Measurements from ENCODE around the gene ABL1. TPM values are rescaled to one million over a fixed set of nuclear protein-coding genes. Genes with fewer than 3 reads are reported as not detected.
A peak's percentile ranks its signal among the peaks of the same experiment; 100 is the strongest.

ABL1 gene
- total RNA-seq, 1 donor from 2014 or later = 113 TPM

DNA sequence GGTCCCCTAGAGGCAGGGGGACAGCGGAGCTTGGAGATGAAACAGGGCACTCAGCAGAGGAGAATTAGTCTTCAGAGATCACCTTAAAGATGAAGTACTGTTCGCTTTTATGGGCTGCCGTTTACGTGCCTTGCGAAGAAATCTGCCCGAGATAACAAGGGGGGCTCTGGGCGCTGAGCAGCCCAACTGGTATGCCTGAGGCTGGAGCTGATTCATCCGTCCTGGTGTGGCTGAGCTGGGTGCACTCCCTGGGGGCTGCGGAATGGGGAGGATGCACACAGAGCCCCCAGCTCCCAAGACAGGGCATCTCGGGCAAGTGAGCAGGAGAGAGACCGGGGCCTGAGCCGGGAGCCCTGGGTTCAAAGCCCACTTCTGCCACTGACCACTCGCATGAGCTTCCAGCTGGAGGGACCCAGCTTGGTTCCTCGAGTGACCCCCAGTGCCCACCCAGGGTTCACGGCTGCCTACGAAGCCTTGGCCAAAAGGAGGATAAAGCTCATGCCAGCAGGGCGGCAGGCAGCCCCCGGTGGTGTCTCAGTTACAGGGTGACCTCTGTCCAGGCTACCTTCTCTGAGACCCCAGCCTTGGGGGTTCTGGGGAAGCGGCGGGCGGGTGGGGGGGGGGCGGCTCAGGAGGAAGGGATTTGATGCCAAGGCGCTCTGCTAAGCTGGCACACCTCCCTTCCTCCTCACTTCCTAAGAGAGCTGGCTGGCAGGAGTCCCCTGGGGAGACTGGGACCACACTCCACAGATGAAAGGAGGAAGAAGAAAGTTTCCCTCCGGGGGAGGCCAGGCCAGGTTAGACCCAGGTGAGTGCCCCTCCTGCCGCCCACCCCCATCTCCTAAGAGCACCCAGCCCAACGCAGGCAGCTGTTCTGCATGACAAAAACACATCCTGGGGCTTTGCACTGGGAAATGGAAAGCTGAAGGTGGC, 98.3 kb downstream of the ABL1 start:
- Histone ChIP-seq H3K27me3 (ENCODE audit: insufficient read depth, low read length) (no peaks in the 10 kb centered on the region), H3K4me2 (ENCODE audit: low read length) (peak overlapping the region; percentile 75), H2AFZ (ENCODE audit: low read depth, low read length) (peak overlapping the region; percentile 32), H3K36me3 (ENCODE audit: insufficient read depth, low read length) (no peaks in the 10 kb centered on the region), H3K79me2 (ENCODE audit: insufficient read depth, low read length) (no peaks in the 10 kb centered on the region), H3K9ac (ENCODE audit: low read length) (peak overlapping the region; percentile 43), H3K4me3 (ENCODE audit: insufficient read depth, low read depth, low read length) (peak overlapping the region; percentile 29), H4K20me1 (ENCODE audit: insufficient read depth, low read length) (no peaks in the 10 kb centered on the region), H3K4me1 (ENCODE audit: insufficient read depth, low read length) (peaks cover 54% of the 10 kb centered on the region), H3K9me3 (ENCODE audit: insufficient read depth, low read depth, low read length) (no peaks in the 10 kb centered on the region), H3K27ac (ENCODE audit: low read depth, low read length) (peak overlapping the region; percentile 16)
- DNase-seq (ENCODE audit: low read depth) (peak; percentile 71), FAIRE-seq (no peak)
- Mint-ChIP-seq H3K9me3 (ENCODE audit: unreplicated experiment) (no peaks in the 10 kb centered on the region), H3K4me1 (ENCODE audit: low read depth, unreplicated experiment) (peaks cover 7% of the 10 kb centered on the region), H3K36me3 (ENCODE audit: low read depth, unreplicated experiment) (no peaks in the 10 kb centered on the region), H3K4me3 (ENCODE audit: unreplicated experiment) (no peak overlapping the region), H3K27me3 (ENCODE audit: low read depth, unreplicated experiment) (peaks cover 38% of the 10 kb centered on the region), H3K27ac (ENCODE audit: unreplicated experiment) (no peak overlapping the region)
- no peak for TF ChIP-seq EZH2 (IDR thresholded peaks at IDR 0.05; ENCODE audit: insufficient read depth, low read length)
- TF ChIP-seq, protein P1, sequence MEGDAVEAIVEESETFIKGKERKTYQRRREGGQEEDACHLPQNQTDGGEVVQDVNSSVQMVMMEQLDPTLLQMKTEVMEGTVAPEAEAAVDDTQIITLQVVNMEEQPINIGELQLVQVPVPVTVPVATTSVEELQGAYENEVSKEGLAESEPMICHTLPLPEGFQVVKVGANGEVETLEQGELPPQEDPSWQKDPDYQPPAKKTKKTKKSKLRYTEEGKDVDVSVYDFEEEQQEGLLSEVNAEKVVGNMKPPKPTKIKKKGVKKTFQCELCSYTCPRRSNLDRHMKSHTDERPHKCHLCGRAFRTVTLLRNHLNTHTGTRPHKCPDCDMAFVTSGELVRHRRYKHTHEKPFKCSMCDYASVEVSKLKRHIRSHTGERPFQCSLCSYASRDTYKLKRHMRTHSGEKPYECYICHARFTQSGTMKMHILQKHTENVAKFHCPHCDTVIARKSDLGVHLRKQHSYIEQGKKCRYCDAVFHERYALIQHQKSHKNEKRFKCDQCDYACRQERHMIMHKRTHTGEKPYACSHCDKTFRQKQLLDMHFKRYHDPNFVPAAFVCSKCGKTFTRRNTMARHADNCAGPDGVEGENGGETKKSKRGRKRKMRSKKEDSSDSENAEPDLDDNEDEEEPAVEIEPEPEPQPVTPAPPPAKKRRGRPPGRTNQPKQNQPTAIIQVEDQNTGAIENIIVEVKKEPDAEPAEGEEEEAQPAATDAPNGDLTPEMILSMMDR (IDR thresholded peaks at IDR 0.05; ENCODE audit: insufficient read depth, low read depth, low read length) = no peak

DNA sequence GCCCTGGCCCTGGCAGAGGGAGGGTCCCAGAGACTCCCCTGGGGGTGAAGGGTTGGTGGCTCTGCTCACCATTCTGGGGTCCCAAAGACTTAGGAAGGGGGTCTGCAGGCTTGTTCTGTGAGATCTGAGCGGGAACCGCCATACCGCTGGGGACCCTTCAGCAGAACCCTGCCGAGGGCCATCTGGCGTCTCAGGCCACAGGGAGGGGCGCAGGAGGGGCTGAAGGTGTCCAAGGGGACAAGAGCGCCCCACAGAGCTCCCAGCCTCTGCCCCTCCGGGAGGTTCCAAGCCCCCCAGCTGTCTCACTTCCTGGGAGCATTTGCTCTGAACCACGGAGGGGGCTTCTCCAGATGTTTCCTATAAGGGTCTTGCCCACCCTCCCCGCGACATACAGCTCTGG, 99.2 kb downstream of the ABL1 start:
- Mint-ChIP-seq H3K36me3 (ENCODE audit: low read depth, unreplicated experiment) (no peaks in the 10 kb centered on the region), H3K27ac (ENCODE audit: unreplicated experiment) (no peak overlapping the region), H3K9me3 (ENCODE audit: unreplicated experiment) (no peaks in the 10 kb centered on the region), H3K27me3 (ENCODE audit: low read depth, unreplicated experiment) (peaks cover 40% of the 10 kb centered on the region), H3K4me1 (ENCODE audit: low read depth, unreplicated experiment) (peaks cover 7% of the 10 kb centered on the region), H3K4me3 (ENCODE audit: unreplicated experiment) (no peak overlapping the region)
- no peak overlapping the region for H2AFZ ChIP-seq (ENCODE audit: low read depth, low read length)
- H3K79me2 ChIP-seq (ENCODE audit: insufficient read depth, low read length) = no peaks in the 10 kb centered on the region
- H3K9me3 ChIP-seq (ENCODE audit: insufficient read depth, low read depth, low read length) = no peaks in the 10 kb centered on the region
- no peaks in the 10 kb centered on the region for H3K36me3 ChIP-seq (ENCODE audit: insufficient read depth, low read length)
- no peak overlapping the region for H3K4me2 ChIP-seq (ENCODE audit: low read length)
- DNase-seq (ENCODE audit: low read depth) (no peak), FAIRE-seq (no peak)
- TF ChIP-seq EZH2 (IDR thresholded peaks at IDR 0.05; ENCODE audit: insufficient read depth, low read length) = no peak
- TF ChIP-seq, protein P1 (IDR thresholded peaks at IDR 0.05; ENCODE audit: insufficient read depth, low read depth, low read length) = no peak
- no peak overlapping the region for H3K4me3 ChIP-seq (ENCODE audit: insufficient read depth, low read depth, low read length)
- no peaks in the 10 kb centered on the region for H3K27me3 ChIP-seq (ENCODE audit: insufficient read depth, low read length)
- H3K27ac ChIP-seq (ENCODE audit: low read depth, low read length) = no peak overlapping the region
- peaks cover 45% of the 10 kb centered on the region for H3K4me1 ChIP-seq (ENCODE audit: insufficient read depth, low read length)
- no peaks in the 10 kb centered on the region for H4K20me1 ChIP-seq (ENCODE audit: insufficient read depth, low read length)
- no peak overlapping the region for H3K9ac ChIP-seq (ENCODE audit: low read length)

Data from astrocyte (in vitro differentiated cells and primary cell).